DOHH2 (cell line): ENCODE data around the gene SPTSSA.

ENCODE experiments used
- H3F3A ChIP-seq: fragments of 200-600 bp; sonication (generic), shearing (Covaris generic); 2 replicates; pipeline ENCODE4 v1.6.0; 2016; ENCODE audit warnings: antibody characterized with exemption, mild to moderate bottlenecking; ENCODE audit not compliant: control insufficient read depth, insufficient read depth
- H3K27ac ChIP-seq: fragments of 200-600 bp; sonication (generic); 2 replicates; pipeline ENCODE4 v1.5.1; 2014; ENCODE audit warnings: low read depth, mild to moderate bottlenecking, low read length, moderate library complexity
- H3K27me3 ChIP-seq: fragments of 200-600 bp; sonication (generic); 2 replicates; pipeline ENCODE4 v1.6.1; 2014; ENCODE audit warnings: mild to moderate bottlenecking, low read length, mixed read lengths; ENCODE audit not compliant: control insufficient read depth
- H3K36me3 ChIP-seq: fragments of 200-600 bp; sonication (generic); 2 replicates; pipeline ENCODE4 v1.6.1; 2014; ENCODE audit warnings: mild to moderate bottlenecking, low read length, moderate library complexity, mixed read lengths; ENCODE audit not compliant: control insufficient read depth
- H3K4me1 ChIP-seq: fragments of 200-600 bp; sonication (generic); 2 replicates; pipeline ENCODE4 v1.6.1; 2014; ENCODE audit warnings: mild to moderate bottlenecking, low read length, mixed read lengths; ENCODE audit not compliant: control insufficient read depth
- H3K4me2 ChIP-seq: fragments of 200-600 bp; sonication (generic); 2 replicates; pipeline ENCODE4 v1.6.0; 2014; ENCODE audit warnings: mild to moderate bottlenecking, low read length, moderate library complexity
- H3K4me3 ChIP-seq: fragments of 200-600 bp; sonication (generic); 2 replicates; pipeline ENCODE4 v1.5.1; 2014; ENCODE audit warnings: mild to moderate bottlenecking, low read length, mixed read lengths
- H3K79me2 ChIP-seq: fragments of 200-600 bp; sonication (generic); 2 replicates; pipeline ENCODE4 v1.6.1; 2014; ENCODE audit warnings: mild to moderate bottlenecking, low read length, mixed read lengths; ENCODE audit not compliant: control insufficient read depth
- H3K9me2 ChIP-seq: fragments of 200-600 bp; sonication (generic); replicated peaks from 2 replicates; pipeline ENCODE4 v1.6.1; 2014; ENCODE audit warnings: mild to moderate bottlenecking, low read length, mixed read lengths; ENCODE audit not compliant: control insufficient read depth
- H3K9me3 ChIP-seq: fragments of 200-600 bp; sonication (generic); 2 replicates; pipeline ENCODE4 v1.6.1; 2014; ENCODE audit warnings: antibody characterized with exemption, low read length, mixed read lengths; ENCODE audit not compliant: control insufficient read depth, insufficient read depth
- H4K20me1 ChIP-seq: fragments of 200-600 bp; sonication (generic); 2 replicates; pipeline ENCODE4 v1.6.0; 2014; ENCODE audit warnings: low read depth, mild to moderate bottlenecking, antibody characterized with exemption, low read length, moderate library complexity; ENCODE audit not compliant: control insufficient read depth, insufficient read depth
- EZH2phosphoT487 ChIP-seq: fragments of 200-600 bp; sonication (generic); IDR thresholded peaks from 2 replicates; pipeline ENCODE4 v1.6.1; 2017; ENCODE audit warnings: borderline replicate concordance, mild to moderate bottlenecking, antibody characterized with exemption, low read length, moderate library complexity, mixed read lengths
- TF ChIP-seq, protein P1 (sequence below): fragments of 200-600 bp; sonication (generic); IDR thresholded peaks from one replicate; pipeline ENCODE4 v1.5.1; 2014; ENCODE audit warnings: antibody characterized with exemption, mild to moderate bottlenecking, low read depth, low read length; ENCODE audit not compliant: poor library complexity, severe bottlenecking

The SPTSSA gene

DNA sequence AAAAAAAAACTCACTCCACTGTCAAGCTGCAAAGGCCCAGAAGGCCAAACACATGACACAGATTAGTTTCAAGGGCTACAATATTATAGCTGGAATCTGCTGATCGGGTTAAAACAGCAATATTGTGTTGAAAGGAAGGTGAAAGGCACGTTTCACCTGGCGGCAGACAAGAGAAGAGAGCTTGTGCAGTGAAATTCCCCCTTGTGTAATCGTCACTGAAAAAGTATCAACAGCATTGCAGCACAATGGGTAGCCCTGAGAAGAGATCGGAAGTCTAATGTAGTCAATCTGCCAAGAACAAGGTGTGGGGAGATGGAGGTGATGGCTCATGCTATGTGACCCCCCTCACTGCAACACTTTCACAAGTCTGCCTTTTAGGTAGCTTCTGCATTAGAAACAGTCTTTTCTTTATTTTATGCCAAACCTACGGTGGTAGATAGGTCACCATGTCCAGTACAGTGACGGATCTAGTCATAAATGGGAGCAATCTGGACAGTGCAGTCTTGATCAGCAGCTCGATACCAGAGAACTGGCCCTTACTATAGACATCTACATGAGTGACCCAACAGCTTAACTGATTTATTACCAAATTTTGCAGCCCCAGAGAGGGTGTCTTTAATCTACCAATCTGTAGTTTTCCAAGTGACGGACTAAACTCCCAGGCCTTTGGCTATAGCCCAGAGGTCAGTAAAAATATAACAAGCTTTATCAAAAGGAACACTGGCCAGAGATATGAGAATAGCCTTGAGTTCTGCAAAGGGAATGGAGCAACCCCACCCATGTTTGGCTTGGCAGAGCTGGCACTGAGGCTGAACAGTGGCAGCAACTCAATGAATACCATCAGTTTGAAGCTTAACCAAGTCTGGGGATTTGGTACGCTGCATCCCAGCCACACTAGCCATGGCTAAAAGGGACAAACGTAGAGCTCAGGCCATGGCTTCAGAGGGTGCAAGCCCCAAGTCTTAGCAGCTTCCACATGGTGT is 35.4 kb downstream of the SPTSSA start:
- Histone ChIP-seq H3K4me2 (no peak overlapping the region), H3K36me3 (no peaks in the 10 kb centered on the region), H3K27me3 (no peaks in the 10 kb centered on the region), H3K4me1 (no peaks in the 10 kb centered on the region), H3K4me3 (no peak overlapping the region), H3K79me2 (no peaks in the 10 kb centered on the region), H3F3A (no peaks in the 10 kb centered on the region), H3K9me2 (no peaks in the 10 kb centered on the region), H4K20me1 (no peaks in the 10 kb centered on the region), H3K27ac (no peak overlapping the region), H3K9me3 (no peaks in the 10 kb centered on the region)
- TF ChIP-seq, protein P1, sequence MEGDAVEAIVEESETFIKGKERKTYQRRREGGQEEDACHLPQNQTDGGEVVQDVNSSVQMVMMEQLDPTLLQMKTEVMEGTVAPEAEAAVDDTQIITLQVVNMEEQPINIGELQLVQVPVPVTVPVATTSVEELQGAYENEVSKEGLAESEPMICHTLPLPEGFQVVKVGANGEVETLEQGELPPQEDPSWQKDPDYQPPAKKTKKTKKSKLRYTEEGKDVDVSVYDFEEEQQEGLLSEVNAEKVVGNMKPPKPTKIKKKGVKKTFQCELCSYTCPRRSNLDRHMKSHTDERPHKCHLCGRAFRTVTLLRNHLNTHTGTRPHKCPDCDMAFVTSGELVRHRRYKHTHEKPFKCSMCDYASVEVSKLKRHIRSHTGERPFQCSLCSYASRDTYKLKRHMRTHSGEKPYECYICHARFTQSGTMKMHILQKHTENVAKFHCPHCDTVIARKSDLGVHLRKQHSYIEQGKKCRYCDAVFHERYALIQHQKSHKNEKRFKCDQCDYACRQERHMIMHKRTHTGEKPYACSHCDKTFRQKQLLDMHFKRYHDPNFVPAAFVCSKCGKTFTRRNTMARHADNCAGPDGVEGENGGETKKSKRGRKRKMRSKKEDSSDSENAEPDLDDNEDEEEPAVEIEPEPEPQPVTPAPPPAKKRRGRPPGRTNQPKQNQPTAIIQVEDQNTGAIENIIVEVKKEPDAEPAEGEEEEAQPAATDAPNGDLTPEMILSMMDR = no peak
- no peak for TF ChIP-seq EZH2phosphoT487

DNA sequence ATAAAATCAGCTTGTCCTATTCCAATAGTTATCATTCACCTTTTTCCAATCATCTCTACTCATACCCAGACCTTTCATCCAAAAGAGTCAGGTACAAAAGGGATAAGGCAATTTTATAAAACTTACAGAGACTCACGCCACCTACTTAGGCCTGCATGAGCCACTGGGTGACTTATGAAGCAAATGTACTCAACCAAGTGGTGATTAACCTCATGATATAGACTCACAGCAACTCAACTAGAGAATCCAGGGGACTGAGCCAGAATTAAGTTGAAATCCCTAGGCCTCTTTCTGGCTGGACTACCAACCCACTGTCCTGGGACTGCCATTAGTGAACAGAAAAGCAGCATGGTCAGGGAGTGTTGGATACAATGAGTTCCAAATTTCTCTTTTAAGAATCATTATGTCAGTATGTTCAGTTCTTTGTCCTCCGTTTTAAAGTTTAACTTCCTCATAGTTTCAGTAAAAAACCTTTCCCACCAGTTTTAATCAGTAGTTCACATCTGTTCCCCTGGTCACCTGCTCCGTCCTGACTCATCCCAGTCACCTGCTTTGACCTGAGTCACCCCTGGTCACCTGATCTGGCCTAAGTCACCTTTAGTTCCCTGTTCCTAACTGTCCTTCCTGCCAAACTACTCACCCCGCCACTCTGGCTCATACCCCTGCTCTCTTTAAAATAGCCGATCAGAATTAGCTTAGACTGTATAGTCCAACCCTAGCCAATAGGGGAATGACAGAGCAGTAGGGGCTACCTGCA is 36.8 kb downstream of the SPTSSA start:
- Histone ChIP-seq H3K36me3 (no peaks in the 10 kb centered on the region), H3F3A (no peaks in the 10 kb centered on the region), H4K20me1 (no peaks in the 10 kb centered on the region), H3K27me3 (no peaks in the 10 kb centered on the region), H3K9me3 (no peaks in the 10 kb centered on the region), H3K27ac (no peak overlapping the region), H3K4me3 (no peak overlapping the region), H3K9me2 (no peaks in the 10 kb centered on the region), H3K4me2 (no peak overlapping the region), H3K79me2 (no peaks in the 10 kb centered on the region), H3K4me1 (no peaks in the 10 kb centered on the region)
- TF ChIP-seq, protein P1 = no peak
- TF ChIP-seq EZH2phosphoT487 = no peak

DNA sequence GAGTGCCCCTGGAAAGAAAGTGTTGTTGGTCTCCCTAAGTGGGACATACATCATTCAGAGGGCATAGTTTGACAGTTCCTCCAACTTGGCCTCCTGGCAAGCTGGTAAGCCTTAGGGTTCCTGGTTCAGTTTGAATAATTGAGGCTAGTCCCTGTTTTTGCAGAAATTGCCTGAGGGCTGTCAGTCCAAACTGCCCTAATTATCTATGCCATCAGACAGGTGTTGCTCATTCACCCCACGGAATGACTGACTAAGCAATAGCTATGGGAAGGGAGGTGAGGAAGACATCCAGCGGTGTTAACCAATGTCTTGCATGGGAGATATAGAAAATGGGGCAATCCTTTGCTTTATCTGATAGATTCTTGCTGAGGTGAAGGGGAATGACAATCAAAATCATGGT is 37.6 kb downstream of the SPTSSA start:
- Histone ChIP-seq H3K27ac (no peak overlapping the region), H3K27me3 (no peaks in the 10 kb centered on the region), H3K9me2 (no peaks in the 10 kb centered on the region), H3K4me3 (no peak overlapping the region), H3K4me1 (no peaks in the 10 kb centered on the region), H3F3A (no peaks in the 10 kb centered on the region), H4K20me1 (no peaks in the 10 kb centered on the region), H3K36me3 (no peaks in the 10 kb centered on the region), H3K79me2 (no peaks in the 10 kb centered on the region), H3K9me3 (no peaks in the 10 kb centered on the region), H3K4me2 (no peak overlapping the region)
- no peak for TF ChIP-seq EZH2phosphoT487
- TF ChIP-seq, protein P1 = no peak
